Activated CD4-positive, alpha-beta T cell treated with anti-CD3 and anti-CD28 coated beads, Interleukin-2, amount 50 U/mL, for 16 hours (primary cell): Measurements from ENCODE around the gene CNKSR1.

Experiments used
- DNase-seq: peaks from one replicate; pipeline ENCODE4 v3.0.0-alpha.2; 2020

The CNKSR1 gene

DNA sequence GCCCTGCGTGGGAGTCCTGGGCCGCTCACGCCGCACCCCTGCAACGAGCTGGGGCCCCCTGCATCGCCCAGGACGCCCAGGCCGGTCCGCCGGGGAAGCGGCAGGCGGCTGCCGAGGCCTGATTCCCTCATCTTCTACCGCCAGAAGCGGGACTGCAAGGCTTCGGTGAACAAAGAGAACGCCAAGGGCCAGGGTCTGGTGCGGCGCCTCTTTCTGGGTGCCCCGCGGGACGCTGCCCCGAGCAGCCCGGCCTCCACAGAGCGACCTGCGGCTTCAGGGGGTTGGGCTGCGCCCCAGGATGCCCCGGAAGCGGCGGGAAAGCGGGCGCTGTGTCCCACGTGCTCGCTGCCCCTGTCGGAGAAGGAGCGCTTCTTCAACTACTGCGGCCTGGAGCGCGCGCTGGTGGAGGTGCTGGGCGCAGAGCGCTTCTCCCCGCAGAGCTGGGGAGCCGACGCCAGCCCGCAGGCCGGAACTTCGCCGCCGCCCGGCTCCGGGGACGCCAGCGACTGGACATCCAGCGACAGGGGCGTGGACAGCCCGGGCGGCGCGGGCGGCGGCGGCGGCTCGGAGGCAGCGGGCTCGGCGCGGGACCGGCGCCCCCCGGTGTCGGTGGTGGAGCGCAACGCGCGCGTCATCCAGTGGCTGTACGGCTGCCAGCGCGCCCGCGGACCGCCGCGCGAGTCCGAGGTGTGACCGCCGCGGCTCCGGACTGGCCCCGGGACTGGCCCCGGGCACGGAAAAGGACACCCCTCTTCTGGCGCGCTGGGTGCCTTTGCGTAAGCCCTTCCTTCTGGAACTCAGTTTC, 15.7 kb upstream of the CNKSR1 start:
- DNase-seq = peak; percentile 32

DNA sequence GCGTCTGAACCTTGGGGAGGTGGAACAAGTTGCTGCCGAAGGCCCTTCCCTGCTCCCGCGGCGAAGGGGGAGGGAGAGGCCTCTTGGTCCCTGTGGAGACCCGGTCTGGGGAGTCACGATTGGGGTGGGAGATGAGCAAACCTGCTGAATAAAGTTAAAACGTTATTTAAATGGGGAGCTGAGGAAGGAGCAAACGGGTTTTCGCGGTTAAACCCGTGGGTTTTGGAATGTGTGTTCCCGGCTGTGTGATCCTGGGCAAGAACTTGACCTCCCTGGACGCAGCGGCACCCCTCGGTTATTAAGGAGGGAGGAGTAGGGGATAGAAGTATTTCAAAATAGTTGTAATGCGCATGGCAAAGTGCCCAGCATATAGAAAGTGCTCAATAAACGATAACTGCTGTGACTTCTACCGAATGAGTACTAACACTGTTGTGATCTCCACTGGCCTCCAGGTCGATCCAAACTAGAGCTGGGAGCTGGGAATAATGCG, 15.0 kb upstream of the CNKSR1 start:
- DNase-seq = no peak

DNA sequence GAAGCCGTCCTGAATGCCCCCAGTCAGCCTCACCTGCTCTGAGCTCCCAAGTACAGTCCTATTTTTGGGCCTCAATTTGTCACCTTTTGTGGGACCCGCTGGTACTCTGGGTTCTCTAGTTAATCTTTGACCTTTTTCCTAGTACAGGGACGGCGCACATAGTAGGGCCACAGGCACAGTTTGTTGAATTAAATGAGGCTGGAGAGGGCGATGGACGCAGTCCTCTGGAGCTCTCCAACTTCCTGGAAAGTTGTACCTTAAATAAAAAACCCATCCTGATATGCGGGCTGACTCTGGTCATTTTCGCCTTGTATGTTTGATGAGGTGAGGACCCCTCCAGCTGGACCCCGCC, 13.6 kb upstream of the CNKSR1 start:
- DNase-seq = no peak

DNA sequence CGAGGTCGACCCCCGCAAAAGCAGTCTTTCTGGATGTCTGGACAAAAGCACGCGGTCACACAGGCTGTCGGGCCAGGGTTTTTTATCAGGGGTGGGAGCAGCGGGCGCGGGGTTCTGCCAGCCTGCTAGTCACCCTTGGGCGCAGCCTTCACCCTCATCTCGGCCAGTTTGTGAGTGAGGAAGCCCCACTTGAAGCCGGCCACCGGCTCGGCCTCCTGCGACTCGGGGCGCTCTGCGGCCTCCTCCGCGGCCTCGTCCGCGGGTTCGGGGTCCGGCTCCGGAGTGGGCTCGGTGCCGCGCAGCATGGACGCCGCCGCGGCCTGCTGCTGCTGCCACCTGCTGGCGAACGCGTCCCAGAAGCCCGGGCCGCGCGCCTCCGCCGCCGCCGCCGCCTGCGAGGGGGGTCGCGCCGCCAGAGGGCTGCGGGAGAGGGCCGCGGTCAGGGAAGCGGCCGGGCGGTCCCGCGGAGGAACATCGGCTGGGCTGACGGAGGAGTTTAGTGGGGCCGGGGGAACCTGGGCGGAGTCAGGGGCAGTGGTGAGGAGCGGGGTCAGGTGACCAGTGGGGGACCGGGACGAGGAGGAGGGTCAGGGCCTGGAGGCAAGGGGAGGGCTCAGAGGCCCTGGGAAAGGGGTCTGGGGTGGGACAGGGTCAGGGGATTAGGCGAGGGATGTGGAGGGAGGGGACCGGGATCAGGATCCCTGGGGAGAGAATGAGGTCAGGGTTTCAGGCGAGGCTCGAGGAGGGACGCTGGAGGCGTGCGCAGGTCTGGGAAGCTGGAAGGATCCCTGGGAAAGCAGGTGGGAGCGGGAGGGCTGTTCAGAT, 13.0 kb upstream of the CNKSR1 start:
- no peak for DNase-seq

DNA sequence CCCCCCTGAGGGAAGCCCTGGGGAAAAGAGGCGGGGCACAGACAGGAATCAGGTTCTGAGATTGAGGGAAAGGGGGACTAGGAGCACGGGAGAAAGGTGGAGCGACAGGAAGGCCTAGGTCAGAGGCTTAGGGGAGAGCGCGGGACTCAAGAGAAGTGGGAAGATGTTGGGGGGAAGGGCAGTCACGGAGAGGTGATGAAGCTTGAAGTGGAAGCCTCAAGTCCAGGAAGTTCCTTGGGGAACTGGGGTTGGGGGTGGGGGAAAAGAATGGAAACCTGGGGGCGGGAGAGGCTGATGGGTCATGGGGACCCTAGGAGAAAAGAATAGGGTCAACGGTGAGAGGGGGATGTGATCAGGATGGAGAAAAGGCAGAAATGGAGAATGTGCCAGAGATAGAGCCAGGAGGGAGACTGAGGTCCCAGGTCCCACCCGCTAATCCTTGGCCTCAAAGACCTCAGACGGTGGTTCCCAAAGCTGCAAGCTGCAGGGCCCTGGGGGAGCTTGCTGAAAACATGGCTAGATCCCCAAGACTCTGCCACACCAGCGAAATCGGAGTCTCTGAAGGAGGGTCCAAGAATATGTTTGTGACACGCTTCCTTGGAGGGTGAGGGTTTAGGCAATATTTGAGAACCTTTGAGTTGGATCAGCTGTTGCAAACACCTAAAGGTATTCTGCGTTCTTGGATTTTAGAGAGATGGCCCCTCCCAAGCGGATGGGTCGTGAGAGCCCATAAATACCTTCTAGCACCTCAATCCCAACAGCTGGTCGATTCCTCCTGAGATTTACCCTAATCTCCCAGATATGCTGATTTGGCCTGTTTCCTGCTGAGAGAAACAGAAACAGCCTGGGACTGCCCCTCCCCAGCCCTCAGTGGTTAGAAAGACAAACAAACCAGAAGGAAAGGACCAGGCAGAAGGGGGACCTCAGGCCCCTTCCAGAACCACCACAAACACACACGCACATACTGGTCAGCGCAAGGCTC, 12.1 kb upstream of the CNKSR1 start:
- DNase-seq = no peak

DNA sequence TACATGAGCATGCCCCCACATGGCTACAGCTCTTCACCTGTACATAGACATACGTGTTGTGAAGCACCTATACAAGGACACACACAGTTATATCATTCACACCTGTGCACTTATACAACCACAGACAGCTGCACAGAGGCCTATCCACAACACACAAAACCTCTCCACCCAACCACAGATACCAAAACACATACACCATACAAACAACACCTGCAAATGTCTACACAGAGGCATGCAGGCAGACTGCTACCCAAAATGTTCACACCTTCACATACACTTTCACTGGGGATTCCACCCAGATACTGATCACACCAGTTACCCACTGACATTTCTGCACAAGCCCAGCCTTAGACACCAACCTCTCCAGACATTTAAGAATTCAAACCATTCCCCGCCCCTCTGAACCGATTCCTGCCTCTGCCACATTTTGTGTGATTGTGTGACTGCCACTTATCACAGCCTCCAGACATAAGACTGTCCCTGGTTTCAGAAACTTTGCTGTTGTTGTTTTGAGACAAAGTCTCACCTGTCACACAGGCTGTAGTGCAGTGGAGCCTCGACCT, 10.5 kb upstream of the CNKSR1 start:
- no peak for DNase-seq

DNA sequence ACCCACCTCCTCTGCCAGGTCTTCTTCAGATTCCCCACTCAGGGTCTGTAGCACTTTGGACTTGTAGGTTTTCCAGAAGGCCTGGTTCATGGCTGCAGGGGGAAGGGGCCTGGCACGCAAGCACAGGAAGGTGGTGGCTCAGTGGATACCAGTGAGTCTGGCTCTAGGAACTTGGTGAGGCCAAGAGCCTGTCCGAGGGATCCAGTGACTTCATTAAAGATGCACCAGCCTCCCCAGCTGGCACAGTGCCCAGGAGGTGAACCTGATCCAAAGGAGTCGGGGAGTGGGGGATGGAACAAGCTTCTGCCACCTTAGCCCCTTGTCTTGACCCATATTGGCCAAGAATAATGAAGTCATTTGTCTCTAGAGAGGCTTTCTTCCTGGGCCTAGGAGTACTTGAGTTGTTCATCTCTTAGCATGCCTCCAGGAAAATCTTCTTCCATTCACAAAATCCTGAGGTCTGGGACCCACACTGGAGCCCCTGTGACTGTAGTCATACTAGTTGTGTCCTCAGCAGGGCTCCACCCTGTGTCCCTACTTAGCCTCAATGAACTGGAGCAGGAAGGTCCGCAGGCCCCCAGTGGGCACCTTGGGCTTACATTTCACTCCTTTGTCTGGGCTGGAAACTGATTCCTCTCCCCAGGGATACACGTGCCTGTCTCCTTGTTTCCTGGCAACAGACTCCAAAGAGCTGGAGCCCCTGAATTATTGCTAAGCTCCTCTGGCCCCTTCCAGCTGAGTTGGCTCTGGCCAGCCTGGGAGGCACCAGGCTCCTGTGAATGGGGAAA, 8.7 kb upstream of the CNKSR1 start, which contains the start of gene C1orf232:
C1orf232 (minus strand) TSS at position 554 of the 788 bp plus-strand sequence; CDS start at position 90, 464 bp downstream.
- no peak for DNase-seq

DNA sequence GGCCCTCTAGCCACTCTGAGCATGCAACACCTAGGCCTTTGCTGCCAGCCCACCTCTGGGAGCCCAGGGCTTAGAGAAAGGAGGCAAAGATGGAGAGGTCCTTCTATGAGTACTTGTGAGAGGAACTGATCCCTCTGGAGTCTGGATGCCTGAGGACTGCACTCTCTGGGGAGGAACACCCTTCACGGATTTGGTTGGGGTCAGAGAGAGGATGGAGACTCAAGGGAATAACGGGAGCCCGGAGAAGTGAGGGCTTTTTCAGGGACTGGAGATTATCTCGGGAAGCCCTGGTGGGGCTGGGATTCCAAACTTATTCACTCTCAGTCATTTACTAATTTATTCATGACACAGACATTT, 8.1 kb upstream of the CNKSR1 start:
- DNase-seq = no peak

DNA sequence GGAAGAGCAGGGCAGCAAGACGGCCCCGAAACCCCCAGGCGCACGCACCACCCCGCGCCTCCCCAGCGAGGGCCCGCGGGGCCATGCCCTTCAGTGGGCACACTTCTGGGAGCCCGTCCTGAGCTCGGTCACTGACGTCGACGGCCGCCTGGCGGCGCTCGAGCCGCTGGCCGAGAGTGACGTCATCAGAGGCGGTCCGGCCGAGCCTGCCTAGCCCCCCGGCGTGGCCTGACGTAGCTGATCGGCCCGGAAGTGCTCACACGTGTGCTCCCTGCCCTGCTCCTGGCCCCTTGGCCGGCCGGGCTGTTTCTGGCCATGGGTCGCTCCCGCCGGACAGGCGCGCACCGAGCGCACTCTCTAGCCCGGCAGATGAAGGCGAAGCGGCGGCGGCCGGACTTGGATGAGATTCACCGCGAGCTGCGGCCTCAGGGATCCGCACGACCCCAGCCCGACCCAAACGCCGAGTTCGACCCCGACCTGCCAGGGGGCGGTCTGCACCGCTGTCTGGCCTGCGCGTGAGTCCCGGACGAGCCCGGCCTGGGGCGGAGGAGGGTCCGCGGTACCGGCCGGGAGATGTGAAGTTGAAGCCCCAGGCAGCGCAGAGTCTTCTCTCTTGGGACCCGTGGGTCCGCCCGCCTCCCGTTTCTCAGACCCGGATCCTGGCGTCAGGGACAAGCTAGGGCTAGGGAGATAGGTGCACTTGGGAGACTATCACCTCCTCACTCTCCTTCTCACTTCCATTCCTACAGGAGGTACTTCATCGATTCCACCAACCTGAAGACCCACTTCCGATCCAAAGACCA, 7.4 kb upstream of the CNKSR1 start, which contains the start of gene ZNF593:
ZNF593 (plus strand) TSS at position 240 of the 803 bp plus-strand sequence; CDS start at position 316, 76 bp downstream.
- peak; percentile 95 for DNase-seq

DNA sequence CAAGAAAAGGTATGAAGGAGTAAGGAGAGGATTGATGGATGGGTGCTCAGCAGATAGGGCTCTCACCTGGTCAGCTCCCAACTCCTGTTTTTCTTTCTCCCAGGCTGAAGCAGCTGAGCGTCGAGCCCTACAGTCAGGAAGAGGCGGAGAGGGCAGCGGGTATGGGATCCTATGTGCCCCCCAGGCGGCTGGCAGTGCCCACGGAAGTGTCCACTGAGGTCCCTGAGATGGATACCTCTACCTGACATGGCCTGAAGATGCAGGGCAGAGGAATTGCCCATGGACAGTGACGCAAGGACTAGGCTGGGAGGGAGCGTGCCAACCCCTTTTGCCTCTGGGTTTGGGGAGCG, 6.8 kb upstream of the CNKSR1 start:
- DNase-seq = no peak

DNA sequence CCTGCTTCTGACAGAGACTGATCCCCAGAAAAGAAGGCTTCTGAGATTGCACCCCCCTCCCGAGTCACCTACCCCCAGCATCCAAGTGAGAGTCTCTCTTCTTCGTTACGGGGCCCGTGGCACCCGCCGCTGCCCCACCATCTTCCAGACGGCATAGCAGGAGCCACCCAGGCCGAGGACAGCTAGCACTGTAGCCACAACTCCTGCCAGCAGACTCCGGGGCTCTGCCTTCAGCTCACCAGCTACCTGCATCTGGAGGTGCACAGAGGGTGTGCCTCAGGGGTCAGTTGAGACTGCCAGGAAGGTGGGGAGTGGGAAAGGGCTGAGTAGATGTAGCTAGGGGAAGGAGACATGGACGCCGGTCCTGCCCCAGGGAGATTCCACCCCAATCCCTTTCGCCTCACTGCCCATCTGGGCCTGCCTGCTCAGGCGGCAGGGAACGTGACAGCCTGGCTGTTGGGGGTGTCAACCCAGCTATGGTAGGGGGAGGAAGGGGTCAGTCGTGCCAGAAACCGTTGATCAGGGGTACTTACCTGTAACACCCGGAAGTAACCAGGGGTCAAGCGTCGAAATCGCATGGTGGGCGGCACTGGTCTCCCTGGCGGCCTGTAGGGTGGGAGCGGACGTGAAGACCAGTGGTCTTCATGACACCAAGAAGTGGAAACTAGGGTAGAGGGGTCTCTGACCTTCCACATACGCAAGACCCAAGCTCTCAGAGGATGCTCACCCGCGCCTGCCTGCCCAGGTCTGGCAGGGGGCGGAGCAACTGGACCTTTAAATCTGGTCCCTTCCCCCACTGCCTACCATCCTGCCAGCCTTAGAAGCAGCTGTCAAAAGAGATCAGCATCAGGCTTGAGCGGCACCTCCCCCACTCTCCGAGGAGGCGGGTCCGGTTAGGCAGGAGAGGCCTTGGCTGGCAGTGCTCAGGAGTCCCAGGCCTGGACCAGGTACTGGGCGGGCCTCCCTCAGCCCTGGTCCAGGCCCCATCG, 5.9 kb upstream of the CNKSR1 start, which contains the start of gene ZNF593OS:
ZNF593OS (minus strand) TSS at position 749 of the 989 bp plus-strand sequence; CDS start at position 578, 171 bp downstream.
- no peak for DNase-seq

DNA sequence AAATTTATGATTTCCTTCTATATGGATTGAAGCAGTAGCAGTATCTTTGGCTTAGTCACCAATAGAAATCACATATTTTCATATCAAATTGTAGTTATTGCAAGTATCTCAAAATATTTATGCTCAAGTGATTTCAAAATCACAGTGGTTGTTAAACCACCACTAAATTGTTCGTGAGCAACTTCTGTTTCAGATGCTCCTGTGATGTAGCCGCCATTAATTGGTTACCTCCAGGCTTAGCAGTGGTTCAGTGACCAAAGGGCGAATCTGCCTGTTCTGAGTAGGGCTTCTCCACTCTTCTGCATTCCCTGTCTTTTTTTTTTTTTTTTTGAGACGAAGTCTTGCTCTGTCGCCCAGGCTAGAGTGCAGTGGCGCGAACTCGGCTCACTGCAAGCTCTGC, 1.9 kb upstream of the CNKSR1 start:
- DNase-seq = no peak

DNA sequence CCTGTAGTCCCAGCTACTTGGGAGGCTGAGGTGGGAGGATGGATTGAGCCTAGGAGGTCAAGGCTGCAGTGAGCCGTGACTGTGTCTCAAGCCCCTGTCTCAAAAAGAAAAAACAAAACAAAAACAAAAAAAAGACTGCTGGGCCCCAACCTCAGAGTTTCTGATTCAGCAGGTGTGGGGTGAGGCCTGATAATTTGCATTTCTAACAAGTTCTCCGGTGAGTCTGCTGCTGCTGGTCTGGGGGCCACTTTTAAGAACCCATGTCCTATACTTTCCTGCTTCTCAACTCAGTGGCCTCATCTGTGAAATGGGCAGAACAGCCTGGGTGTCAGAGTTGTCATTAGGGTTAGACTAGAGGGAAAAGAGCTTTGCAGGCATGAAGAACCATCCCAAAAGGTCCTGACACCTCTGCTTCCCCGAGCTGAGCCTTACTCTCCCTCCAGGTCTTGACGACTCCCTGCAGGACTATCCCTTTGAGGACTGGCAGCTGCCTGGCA, 2.8 kb downstream of the CNKSR1 start:
- DNase-seq = no peak

DNA sequence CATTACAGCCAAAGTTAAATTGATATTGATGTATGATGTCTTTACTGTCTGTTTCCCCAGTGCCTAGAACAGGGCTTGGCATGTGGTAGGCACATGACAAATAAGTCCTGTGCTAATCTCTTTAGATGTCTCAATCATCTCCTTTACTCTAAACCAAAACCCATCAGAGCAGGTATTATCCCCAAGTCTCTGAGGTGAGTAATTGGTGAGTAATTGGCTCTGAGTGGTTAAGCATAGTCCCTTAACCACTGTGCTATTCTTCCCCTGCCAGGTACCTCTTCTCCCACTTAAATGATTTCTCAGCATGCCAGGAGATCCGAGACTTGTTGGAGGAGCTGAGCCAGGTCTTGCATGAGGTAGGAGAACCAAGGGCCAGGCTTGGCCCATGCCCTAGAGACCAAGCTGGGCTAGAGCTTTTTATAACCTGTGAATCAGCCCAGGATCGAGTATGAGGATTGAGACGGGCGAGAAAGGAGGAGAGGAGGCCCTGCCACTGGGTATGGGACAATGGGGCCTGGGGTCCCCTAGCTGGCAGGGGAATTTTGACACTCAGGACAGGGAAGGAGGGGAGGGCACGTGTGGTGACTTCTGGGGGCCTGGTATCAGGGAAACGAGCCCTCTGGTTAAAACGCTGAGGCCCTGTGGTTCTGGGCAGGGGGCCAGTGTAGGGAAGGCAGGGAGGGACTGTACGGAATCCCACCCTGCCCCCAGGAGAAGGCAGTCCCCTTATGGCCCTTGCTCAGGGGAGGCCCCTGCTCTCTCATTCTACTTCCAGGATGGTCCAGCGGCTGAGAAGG, 4.5 kb downstream of the CNKSR1 start:
- no peak for DNase-seq

DNA sequence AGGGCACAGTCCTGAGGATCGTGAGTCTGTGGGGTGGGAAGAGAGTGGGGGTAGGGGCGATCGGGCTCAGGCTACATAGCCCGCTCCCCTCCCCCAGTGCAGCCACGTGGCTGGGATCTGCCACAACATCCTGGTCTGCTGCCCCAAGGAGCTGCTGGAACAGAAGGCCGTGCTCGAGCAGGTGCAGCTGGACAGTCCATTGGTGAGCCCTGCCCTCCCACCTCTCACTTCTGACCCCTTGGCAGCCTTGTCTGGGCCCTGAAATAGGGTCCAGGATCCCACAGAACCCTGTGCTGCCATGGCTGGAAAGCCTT, 5.0 kb downstream of the CNKSR1 start:
- no peak for DNase-seq

DNA sequence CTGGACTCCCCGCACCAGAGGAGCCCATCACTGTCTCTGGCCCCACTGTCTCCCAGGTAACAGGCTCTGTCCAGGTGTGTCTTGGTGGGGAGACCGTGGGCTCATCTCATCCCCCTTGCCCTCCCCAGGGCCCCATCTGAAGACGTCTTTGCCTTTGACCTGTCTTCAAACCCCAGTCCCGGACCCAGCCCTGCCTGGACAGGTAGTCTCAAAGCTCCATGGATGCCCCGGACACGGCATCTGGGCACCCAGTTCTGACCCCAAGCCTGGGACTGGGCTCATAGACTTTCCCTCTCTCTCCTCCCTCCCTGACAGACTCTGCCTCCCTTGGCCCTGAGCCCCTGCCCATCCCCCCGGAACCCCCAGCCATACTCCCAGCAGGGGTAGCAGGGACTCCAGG, 6.8 kb downstream of the CNKSR1 start:
- no peak for DNase-seq

DNA sequence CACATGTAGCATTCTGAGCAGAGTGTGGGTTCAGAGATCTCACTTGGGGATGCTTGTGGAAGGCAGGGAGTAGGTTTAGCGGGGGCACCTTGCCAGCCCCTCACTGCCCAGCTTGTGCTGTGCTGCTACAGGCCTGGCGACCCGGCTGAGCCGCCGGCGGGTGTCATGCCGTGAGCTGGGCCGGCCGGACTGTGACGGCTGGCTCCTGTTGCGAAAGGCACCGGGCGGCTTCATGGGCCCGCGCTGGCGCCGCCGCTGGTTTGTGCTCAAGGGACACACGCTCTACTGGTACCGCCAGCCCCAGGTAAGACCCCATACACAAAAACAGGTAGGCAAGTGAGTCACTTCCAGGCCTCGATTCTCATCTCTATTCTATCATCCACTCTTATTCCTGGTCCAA, 7.6 kb downstream of the CNKSR1 start:
- DNase-seq = no peak

DNA sequence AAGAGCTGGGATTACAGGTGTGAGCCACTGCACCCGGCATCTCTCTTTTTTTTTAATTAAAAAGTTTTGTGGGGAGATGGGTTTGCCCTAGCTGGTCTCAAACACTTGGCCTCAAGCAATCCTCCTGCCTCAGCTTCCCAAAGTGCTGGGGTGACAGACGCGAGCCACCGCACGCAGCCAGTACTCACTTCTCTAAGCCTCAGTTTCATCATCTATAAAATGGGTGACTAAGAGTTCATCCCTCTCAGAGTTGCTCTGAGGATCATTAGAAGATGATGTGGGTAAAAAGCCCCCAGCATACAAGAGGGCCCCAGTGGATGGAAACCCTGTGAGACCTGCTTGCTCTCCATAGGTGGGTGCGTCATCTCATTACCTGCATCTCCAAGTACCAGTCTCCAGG, 10.6 kb downstream of the CNKSR1 start:
- DNase-seq = no peak
